IPS DF 19.7 (cell line): ENCODE measurements around the gene DOHH.

Source experiments
- DNase-seq: peaks from one replicate; pipeline ENCODE4 v3.0.0-alpha.2; 2013; ENCODE audit warnings: low read depth, low spot score

DOHH gene

DNA sequence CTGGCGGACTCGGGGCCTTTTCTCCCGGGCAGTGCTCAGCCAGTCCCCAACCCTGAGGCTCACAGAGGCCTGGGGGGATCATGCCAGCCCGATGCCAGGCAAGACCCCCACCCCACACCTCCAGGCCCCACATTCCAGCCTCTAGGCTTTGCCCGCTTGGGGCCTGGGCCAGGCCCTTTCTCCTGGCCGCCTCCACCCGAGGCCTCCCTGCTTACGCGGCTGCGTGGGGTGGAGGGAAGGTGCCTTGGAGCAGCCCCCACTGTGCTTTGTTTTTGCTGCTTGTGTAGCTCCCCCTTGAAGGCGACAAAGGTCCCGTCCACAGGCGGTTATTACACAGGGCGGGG is 58.5 kb downstream of the DOHH start:
- no peak for DNase-seq

- no peak for DNase-seq
Measured at GRCh38 chr19:3441089-3441985, 59.1 kb downstream of the DOHH start.
